Measurements from ENCODE around the gene SNAP47.

SNAP47 gene

GRCh38 chr1:227797144-227797543 is 61.9 kb downstream of the SNAP47 start:
- no peak for DNase-seq (ENCODE audit: low read depth in 2 of 2)

GRCh38 chr1:227797625-227798024 is 62.4 kb downstream of the SNAP47 start:
- no peak for DNase-seq (ENCODE audit: low read depth in 2 of 2)

DNA sequence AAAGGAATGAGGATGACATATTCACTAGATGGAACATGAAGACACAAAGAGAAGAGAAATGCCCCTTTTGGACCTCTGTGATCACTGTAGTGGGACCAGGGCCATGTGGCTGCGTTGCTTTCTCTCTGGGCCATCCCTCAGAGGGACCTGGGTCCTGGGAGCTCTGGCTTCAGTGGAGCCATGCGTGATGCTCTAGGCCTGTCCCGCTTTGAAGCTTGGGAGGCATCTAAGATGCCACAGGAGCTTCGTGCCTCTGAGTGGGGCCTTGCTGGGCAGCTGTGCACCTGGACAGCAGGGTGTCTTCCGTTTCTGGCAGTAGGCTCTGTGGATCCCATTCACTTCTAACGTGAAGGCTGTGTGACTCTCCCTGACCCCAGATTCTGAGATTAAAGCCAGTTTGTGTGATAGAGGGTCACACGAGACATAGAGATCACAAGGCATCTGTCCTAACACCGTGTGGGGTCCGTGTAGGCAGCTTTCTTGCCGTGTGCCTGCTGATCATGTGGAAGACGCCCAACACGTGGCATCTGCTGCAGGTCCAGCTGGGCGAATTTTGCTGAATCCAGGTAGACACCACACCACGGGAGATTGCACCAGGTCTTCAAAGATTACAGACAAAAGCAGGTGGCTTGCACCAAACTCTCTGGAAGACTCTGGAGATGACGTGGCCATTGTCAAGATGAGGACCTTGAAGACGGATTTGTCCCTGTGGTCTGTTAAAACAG is 63.0 kb downstream of the SNAP47 start:
- DNase-seq (ENCODE audit: low read depth in 2 of 2): no peak

DNA sequence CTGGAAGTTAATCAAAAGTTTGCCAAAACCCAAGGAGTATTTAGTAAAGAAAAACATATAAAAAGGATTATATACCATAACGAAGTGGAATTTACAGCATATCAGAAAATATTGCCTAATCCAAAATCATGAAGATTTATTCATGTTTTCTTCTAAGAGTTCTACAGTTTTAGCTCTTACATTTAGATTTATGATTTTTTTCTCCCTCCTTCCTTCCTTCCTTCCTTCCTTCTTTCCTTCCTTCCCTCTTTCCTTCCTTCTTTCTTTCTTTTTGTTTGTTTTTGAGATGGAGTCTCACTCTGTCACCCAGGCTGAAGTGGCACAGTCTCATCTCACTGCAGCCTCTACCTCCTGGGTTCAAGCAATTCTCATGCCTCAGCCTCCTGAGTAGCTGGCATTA is 64.5 kb downstream of the SNAP47 start:
- DNase-seq (ENCODE audit: low read depth in 2 of 2): no peak

- no peak for DNase-seq (ENCODE audit: low read depth in 2 of 2)
Measured at GRCh38 chr1:227803933-227804332, 68.7 kb downstream of the SNAP47 start.

GRCh38 chr1:227805606-227806197 is 70.5 kb downstream of the SNAP47 start:
- DNase-seq (ENCODE audit: low read depth in 2 of 2): no peak

GRCh38 chr1:227808566-227808965 is 73.3 kb downstream of the SNAP47 start:
- DNase-seq (ENCODE audit: low read depth in 2 of 2): no peak

- DNase-seq (ENCODE audit: low read depth in 2 of 2): no peak
Measured at GRCh38 chr1:227809026-227809425, 73.8 kb downstream of the SNAP47 start.

DNA sequence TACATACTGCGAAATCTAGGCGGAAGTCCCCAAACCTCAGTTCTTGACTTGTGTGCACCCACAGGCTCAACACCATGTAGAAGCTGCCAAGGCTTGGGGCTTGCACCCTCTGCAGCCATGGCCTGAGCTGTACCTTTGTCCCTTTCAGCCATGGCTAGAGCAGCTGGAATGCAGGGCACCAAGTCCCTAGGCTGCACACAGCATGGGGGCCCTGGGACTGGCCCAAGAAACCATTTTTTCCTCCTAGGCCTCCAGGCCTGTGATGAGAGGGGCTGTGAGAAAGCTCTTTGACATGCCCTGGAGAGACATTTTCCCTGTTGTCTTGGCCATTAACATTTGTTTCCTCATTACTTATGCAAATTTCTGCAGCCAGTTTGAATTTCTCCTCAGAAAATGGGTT is 78.7 kb downstream of the SNAP47 start:
- DNase-seq (ENCODE audit: low read depth in 2 of 2): no peak

- no peak for DNase-seq (ENCODE audit: low read depth in 2 of 2)
Measured at GRCh38 chr1:227815468-227816409, 80.5 kb downstream of the SNAP47 start, which contains the start of gene PRSS38. Gene PRSS38 (plus strand): TSS chr1:227815675. CDS start chr1:227815717, 42 bp downstream.

GRCh38 chr1:227816750-227817446 is 81.7 kb downstream of the SNAP47 start:
- DNase-seq (ENCODE audit: low read depth in 2 of 2): no peak

- no peak for DNase-seq (ENCODE audit: low read depth in 2 of 2)
Measured at GRCh38 chr1:227823537-227823936, 88.3 kb downstream of the SNAP47 start.

DNA sequence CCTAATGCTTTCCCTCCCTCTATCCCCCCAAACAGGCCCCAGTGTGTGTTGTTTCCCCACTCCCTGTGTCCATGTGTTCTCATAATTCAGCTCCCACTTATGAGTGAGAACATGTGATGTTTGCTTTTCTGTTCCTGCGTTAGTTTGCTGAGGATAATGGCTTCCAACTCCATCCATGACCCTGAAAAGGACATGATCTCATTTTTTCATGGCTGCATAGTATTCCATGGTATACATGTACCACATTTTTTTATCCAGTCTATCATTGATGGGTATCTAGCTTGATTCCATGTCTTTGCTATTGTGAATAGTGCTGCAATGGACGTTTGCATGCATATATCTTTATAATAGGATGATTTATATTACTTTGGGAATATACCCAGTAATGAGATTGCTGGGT is 89.0 kb downstream of the SNAP47 start:
- no peak for DNase-seq (ENCODE audit: low read depth in 2 of 2)

DNA sequence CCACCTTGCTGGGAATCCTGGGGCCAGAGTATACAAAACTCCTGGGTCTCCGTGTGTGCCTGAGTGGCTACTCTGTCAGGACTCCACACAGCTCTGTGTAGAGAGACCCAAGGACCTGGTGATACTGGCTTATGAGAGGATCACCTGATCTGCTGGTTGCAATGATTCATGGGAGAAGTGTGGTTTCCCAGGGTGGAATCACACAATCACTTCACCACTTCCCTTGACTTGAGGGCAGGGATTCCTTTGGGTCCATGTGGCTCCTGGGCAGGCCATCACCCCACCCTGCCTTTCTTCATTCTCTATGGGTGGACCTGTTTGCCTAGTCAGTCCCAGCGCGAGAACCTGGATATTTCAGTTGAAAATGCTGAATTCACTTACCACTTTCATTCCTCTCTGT is 93.6 kb downstream of the SNAP47 start:
- no peak for DNase-seq (ENCODE audit: low read depth in 2 of 2)

Data from stimulated activated CD8-positive, alpha-beta memory T cell treated with anti-CD3 and anti-CD28 coated beads, Interleukin-15, amount 100 ng/mL, for 48 hours (primary cell).